ENCODE data around the gene FAM98B. TPM values are rescaled to one million over a fixed set of nuclear protein-coding genes. Genes with fewer than 3 reads are reported as not detected.

FAM98B gene
- total RNA-seq, 1 experiment from 2014 or later, result 26.5 TPM

DNA sequence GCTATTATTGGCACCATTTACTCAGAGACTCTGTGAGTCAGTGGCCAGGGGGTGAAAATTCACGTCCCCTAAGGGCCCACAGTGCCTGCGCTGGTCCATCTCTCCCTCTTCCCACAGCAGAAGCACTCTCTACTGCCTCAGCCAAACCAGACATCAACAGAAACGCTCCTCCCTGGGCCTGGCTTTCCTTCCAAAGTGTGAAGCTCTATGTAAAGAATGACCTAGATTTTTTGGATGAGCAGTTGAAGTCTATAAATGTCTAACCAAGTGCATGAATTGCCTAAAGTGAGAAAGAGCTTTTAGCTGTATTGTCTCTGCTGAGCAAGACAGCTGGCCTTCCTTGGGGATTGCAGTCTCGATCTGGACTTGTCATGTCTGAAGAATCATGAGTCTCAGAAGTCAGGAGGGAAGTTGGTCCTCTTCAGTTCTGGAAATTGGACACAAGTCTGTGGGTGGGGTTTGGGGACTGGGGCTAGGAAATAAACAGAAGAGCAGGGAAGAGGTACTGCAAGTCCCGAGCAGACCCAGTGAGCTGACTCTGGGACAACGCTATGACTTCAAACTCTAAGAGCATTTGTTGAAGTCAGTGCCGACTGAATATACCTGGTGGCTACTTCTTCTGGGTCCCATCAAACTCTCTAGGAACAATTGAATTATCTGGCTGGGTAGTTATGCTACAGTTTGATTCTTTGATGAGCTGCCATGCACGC lies 81.7 kb downstream of the FAM98B start:
- Mint-ChIP-seq H3K4me1 (ENCODE audit: insufficient read depth, unreplicated experiment) (peaks cover 19% of the 10 kb centered on the region), H3K27ac (ENCODE audit: low read depth, unreplicated experiment) (no peak overlapping the region), H3K36me3 (ENCODE audit: insufficient read depth, unreplicated experiment) (no peaks in the 10 kb centered on the region), H3K4me3 (ENCODE audit: unreplicated experiment) (no peak overlapping the region), H3K27me3 (ENCODE audit: insufficient read depth, unreplicated experiment) (no peaks in the 10 kb centered on the region), H3K9me3 (ENCODE audit: unreplicated experiment) (no peaks in the 10 kb centered on the region)
- TF ChIP-seq, protein P1, sequence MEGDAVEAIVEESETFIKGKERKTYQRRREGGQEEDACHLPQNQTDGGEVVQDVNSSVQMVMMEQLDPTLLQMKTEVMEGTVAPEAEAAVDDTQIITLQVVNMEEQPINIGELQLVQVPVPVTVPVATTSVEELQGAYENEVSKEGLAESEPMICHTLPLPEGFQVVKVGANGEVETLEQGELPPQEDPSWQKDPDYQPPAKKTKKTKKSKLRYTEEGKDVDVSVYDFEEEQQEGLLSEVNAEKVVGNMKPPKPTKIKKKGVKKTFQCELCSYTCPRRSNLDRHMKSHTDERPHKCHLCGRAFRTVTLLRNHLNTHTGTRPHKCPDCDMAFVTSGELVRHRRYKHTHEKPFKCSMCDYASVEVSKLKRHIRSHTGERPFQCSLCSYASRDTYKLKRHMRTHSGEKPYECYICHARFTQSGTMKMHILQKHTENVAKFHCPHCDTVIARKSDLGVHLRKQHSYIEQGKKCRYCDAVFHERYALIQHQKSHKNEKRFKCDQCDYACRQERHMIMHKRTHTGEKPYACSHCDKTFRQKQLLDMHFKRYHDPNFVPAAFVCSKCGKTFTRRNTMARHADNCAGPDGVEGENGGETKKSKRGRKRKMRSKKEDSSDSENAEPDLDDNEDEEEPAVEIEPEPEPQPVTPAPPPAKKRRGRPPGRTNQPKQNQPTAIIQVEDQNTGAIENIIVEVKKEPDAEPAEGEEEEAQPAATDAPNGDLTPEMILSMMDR (IDR thresholded peaks at IDR 0.05; ENCODE audit: unreplicated experiment), result no peak
- DNase-seq (ENCODE audit: unreplicated experiment), result no peak
- ChIA-PET POLR2A (no interaction called here), CTCF (interaction anchor here (0.6 to 3.1 kb wide), 6 partner anchors 9 to 1738 kb away, joined by 3 to 10 read pairs (median 4); no protein-coding TSS in a partner anchor)
- no TSS peak for BruUV-seq (replicated peaks)
- intact Hi-C loops (cut with micrococcal nuclease), result no loop called here

DNA sequence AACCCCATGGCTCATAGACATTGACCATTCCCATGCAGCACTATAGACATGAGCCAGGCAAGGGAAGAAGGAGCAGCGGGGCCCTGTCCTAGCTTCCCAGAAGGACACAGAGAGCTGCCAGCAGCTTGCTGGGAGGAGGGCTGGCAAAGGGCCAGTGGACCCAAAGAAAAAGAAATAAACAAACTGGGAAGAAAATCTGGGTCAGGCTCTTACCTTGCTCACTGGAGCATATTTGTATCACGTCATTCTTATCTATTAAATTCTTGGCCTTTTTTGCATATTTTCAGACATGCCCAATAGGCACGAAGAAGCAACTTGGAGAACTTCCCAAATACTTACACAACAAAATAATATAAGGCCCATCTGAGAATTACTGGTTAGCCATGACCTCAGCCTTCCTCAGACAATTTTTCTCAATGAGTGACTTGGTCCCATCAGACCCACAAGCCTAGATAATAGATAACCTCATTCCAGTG lies 82.3 kb downstream of the FAM98B start:
- TF ChIP-seq, protein P1 (IDR thresholded peaks at IDR 0.05; ENCODE audit: unreplicated experiment), result no peak
- no peaks in the 10 kb centered on the region for H3K36me3 Mint-ChIP-seq (ENCODE audit: insufficient read depth, unreplicated experiment)
- no peaks in the 10 kb centered on the region for H3K27me3 Mint-ChIP-seq (ENCODE audit: insufficient read depth, unreplicated experiment)
- ChIA-PET POLR2A (no interaction called here), CTCF (interaction anchor here (0.6 to 1.5 kb wide), 2 partner anchors 28 to 146 kb away, joined by 4 to 6 read pairs; no protein-coding TSS in a partner anchor)
- H3K9me3 Mint-ChIP-seq (ENCODE audit: unreplicated experiment), result no peaks in the 10 kb centered on the region
- intact Hi-C loops (cut with micrococcal nuclease), result no loop called here
- no peak overlapping the region for H3K27ac Mint-ChIP-seq (ENCODE audit: low read depth, unreplicated experiment)
- H3K4me1 Mint-ChIP-seq (ENCODE audit: insufficient read depth, unreplicated experiment), result peaks cover 13% of the 10 kb centered on the region
- no peak for DNase-seq (ENCODE audit: unreplicated experiment)
- BruUV-seq (replicated peaks), result no TSS peak
- no peak overlapping the region for H3K4me3 Mint-ChIP-seq (ENCODE audit: unreplicated experiment)

Other genes with a start within 250 kb of the FAM98B start
- 26.4 and 28.1 TPM in 2 replicates for gene SPRED1, start 201.3 kb upstream of the FAM98B start, total RNA-seq (2022)
- gene RASGRP1, start 110.7 kb downstream of the FAM98B start, total RNA-seq (2022), result not detected in 2 replicates

Measured in MCF 10A (cell line).